CMK (cell line): ENCODE results near the gene RWDD4.

Experiments used
- DNase-seq: peaks from one replicate; pipeline ENCODE4 v3.0.0-alpha.2; 2010; ENCODE audit warnings: low read depth

RWDD4 gene

GRCh38 chr4:183659029-183659871 is at the start of gene RWDD4, which contains the start of gene TRAPPC11:
TSS of gene RWDD4 (minus strand) at chr4:183659185. CDS start at chr4:183658952, 233 bp downstream.
TSS of gene TRAPPC11 (plus strand) at chr4:183659293. CDS start at chr4:183663868, 4,575 bp downstream.
- DNase-seq = peak; percentile 96

GRCh38 chr4:183702492-183702891 is 43.5 kb upstream of the RWDD4 start:
- DNase-seq = no peak

DNA sequence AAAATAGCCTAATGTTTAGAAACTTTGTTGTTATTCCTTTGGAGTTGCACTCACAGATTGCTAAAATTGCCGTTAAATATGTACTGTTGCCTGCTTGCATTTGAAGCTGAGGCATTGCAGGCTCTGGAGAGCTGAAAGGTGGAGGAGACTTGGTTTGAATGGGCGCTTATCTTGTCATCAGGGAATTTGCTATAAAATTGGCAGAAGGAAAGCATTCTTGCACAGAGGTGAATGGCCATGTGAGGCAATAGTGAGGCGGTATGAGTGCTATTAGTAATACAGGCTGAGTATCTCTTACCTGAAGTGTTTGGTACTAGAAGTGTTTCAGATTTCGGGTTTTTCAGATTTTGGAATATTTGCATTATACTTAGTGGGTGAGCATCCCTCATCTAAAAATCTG is 41.4 kb upstream of the RWDD4 start:
- no peak for DNase-seq

DNA sequence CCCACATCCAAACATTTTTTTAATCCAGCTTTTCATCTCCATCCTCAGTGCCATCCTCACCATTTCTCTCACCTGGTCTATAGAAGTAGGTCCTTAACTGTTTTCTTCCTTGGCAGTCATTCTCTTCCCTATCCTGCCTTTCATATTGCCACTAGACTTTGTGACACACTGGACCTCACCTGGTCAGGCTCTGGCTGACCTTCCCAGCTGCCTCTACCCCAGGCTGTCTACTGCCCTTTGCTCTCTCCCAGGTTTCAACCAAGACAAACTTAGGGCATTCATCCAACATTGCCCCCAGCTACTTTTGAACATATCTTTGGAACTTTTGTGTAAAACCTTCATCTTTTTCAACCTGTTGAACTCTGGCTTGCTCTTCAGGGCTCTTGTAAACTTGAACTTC is 39.9 kb upstream of the RWDD4 start:
- DNase-seq = no peak

GRCh38 chr4:183691897-183692296 is 32.9 kb upstream of the RWDD4 start:
- DNase-seq = no peak

GRCh38 chr4:183691006-183691405 is 32.0 kb upstream of the RWDD4 start:
- no peak for DNase-seq

DNA sequence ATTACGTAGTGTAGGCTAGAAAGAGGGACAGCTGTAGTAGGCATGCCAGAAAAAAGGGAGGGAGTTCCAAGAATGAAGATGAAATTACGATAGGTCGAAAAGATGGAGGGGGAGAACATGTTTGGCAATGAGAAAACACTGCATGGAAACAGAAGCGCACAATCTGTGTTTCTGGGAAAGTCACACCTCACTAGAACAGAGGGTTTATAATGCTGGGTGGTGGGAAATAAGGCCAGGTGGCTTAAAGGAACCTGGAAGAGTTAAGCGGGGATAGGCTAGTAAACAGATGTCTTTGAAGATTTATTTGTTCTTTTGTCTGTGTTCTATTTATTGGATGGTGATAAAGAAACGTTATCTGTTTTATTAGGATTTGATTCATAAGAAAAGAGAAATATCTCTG is 29.2 kb upstream of the RWDD4 start:
- DNase-seq = no peak

DNA sequence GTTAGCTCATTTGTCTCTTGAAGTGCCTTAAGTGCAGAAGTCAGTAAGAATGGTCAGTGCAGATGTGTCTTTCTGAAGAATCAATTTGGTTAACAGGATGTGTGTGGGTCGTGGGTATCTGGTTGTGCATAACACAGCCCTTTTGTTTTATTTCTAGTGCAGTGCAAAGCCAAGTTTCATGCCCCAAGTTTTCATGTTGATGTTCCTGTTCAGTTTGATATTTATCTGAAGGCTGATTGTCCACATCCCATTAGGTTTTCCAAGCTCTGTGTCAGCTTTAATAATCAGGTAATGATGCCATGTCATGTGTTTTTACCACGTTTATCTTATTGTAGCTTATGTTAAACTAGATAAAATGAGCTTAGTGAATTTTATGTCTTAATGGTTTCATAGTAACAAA is 27.5 kb upstream of the RWDD4 start:
- DNase-seq = no peak

DNA sequence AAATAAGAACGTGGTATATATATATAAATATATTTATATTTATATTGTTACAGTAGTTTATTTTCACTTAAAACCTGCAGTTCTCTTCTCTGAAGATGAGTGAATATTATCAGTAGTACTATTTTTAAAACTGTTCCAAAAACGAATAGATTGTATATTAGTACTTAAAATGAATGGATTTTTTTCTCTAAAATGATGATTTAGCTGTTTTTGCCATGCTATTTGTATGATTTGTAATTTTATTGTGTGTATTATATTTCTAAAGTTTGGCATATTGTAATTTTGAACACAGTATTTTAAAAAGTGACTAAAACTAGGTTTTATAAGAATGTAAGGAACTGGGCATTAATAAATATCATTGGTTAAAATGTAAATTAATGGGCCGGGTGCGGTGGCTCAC is 22.1 kb upstream of the RWDD4 start:
- DNase-seq = no peak

DNA sequence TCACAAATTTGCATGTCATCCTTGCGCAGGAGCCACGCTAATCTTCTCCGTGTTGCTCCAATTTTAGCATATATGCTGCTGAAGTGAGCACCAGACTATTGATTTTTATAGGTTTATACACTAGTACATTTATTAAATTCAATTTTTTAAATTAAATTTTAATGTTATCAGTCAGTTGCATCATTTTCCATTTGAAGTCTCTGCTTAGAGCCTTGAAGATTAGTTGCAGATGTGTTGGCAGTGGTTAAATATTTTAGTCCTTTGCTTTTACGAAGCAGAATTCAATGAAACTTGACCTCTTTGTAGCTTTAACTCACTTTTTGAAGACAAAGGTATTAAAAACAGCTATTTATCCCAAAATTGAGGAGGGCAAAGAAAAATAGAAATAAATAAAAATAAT is 16.6 kb upstream of the RWDD4 start:
- no peak for DNase-seq

DNA sequence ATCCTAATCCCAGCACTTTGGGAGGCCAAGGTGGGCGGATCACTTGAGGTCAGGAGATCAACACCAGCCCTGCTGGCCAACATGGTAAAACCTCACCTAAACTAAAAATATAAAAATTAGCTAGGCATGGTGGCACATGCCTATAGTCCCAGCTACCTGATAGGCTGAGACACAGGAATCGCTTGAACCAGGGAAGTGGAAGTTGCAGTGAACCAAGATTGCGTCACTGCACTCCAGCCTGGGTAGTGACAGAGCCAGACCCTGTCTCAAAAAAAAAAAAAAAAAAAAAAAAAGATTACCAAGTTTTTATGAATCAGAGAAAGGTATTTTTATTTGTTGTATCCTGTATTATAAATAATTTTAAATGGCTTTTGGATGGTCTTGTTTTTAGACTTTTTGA is 15.2 kb upstream of the RWDD4 start:
- no peak for DNase-seq

DNA sequence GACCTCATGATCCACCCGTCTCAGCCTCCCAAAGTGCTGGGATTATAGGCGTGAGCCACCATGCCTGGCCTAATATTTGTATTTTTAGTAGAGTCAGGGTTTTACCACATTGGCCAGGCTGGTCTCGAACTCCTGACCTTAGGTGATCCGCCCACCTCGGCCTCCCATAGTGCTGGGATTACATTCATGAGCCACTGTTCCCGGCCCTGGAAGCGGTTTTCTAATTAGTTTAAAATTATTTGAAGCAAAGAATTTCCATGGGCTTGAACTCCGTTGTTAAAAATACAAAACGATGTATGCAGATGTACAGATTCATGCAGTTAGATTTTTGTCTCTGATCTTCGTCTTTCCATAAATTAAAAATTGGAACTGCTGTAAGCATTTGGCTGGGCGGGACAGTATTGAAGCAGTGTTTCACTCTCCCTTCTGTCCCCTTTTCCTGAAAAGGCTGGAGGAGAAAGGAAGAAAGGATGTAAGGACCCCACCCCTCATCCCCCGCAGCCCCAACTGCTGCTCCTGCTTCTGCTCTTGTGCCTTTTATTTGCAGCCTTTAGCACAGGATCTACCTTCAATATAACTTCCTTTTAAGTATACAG is 12.1 kb upstream of the RWDD4 start:
- DNase-seq = no peak

DNA sequence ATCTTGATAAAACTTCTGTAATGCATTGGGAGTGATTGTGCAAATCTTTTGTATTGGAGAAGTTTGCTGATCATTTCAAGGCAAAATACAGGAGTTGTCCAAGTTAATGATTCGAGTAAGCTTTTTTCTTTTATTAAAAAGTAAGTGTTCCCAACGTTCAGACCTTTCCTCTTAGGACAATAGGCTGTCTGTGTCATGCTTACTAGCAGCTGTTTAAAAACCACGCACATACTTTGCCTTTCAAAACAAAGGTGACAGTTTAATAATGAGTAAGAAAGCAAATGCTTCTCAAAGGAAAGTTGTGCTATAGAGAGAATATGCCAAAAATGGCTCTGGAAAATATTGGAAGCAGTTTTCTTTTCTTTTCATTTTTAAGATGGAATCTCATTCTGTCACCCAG is 11.3 kb upstream of the RWDD4 start:
- DNase-seq = no peak

- DNase-seq = no peak
Measured at GRCh38 chr4:183666088-183666487, 7.1 kb upstream of the RWDD4 start.

DNA sequence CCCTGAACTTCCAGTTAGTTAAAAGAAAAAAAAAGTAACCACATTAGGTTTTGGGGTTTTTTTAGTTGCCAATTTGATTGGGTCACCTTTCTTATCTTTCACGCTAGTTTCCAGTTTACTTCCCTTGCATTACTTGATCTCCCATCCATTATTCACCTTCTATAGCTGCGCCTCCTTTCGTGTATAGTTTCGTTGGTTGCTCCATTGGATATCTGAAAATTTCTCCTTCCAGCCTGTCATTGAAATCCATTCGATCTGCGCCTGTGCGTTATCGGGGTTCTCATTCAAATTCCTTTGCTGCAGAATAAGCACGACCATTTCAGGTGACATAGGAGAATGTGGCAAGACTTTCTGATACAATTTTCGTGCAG is 872 bp upstream of the RWDD4 start:
- no peak for DNase-seq

DNA sequence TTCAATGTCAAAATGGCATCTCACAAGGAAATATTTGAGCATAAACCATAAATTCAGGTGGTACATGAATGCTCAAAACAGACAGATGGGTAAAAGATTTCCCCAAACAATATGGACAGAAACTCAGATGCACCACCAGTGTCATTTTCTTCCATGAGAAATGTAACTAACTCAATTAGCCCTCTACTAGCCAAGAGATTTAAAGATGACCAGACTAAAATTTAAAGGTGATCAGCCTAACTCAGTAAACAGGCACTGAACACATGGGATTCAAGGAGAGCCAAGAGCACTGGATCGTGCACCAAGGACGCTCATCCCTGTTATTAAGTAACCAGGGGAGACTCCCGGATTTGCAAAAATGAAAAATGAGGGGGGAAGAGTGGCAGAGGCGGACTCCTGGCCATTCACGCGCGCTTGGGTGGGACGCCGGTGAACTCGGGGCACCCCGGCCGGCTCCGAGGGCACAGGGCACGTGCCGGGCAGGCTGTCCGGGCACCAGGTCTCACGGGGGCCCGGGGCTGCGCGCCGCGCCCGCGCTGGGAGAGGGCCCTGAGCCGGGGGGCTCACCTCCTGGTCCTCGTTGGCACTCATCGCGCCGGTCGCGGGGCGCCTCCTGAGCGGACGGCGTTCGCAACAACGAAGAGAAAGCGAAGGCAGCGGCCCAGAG is 490 bp downstream of the RWDD4 start:
- no peak for DNase-seq

- no peak for DNase-seq
Measured at GRCh38 chr4:183657564-183657963, 1.4 kb downstream of the RWDD4 start.

- no peak for DNase-seq
Measured at GRCh38 chr4:183645326-183645725, 13.7 kb downstream of the RWDD4 start.

DNA sequence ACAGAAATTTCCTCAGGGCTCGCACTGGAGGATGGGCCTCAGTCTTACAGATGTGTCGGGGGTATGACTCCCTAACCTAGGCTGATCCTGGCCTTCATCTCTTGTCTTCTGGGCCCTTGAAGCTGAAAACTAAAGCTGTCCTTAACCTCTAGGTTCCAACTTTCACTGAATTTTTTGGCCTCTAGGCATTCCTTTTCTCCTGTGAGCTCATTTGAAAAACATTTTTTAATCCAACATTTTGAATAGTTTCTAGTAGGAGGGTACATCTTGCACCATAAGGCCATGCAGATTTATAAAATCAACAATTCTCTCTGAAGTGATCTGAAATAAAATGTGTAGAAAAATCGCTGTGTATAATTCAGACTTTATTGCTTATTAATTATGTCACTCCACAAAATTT is 19.7 kb downstream of the RWDD4 start:
- no peak for DNase-seq

GRCh38 chr4:183638436-183638835 is 20.5 kb downstream of the RWDD4 start:
- DNase-seq = no peak

DNA sequence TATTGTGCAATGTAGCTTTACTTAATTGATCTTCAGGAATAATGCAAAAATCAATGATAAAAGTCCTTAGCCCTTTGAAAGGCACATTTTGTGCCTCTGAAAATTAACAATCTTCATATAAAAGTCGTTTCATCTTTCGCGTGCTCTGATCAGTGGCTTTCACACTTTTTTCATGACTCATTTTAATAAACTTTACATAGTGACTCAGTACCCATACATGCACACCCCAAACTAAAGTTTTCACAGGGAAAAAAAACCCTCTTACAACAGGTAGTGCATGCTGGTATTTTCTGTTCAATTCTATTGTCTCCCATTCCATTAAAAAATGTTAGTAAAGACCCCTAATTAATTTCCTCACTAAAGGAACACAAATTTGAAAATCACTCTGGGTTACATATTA is 21.5 kb downstream of the RWDD4 start:
- DNase-seq = no peak

GRCh38 chr4:183636923-183637322 is 22.1 kb downstream of the RWDD4 start:
- no peak for DNase-seq

- DNase-seq = no peak
Measured at GRCh38 chr4:183636503-183636902, 22.5 kb downstream of the RWDD4 start.
